GM12874 (cell line): ENCODE data around the gene FAM184B.

Experiments
- TF ChIP-seq, protein P1 (sequence below): IDR thresholded peaks from 2 replicates; pipeline ENCODE4 v1.5.1; 2011; ENCODE audit warnings: low read depth, mild to moderate bottlenecking, control low read depth, low read length, moderate library complexity; ENCODE audit not compliant: insufficient read depth

Gene FAM184B

DNA sequence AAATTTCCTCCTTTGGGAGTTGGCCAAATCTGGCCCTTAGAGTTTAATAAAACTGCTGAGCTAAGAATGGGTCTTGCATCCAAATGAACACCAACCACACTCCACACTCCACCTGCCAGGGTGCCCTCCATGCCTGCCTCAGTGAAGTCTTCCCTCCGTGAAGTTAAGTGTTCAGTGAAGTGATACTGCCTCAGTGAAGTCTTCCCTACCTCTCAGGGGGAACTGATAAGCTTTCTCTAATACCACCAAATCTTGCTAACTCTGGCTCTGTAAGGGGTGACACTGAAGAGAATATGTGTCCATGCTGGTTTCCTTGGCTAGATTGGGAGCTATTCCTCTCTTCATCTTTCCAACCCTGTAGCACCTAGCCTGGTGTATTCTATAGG lies 139.0 kb downstream of the FAM184B start:
- TF ChIP-seq, protein P1, sequence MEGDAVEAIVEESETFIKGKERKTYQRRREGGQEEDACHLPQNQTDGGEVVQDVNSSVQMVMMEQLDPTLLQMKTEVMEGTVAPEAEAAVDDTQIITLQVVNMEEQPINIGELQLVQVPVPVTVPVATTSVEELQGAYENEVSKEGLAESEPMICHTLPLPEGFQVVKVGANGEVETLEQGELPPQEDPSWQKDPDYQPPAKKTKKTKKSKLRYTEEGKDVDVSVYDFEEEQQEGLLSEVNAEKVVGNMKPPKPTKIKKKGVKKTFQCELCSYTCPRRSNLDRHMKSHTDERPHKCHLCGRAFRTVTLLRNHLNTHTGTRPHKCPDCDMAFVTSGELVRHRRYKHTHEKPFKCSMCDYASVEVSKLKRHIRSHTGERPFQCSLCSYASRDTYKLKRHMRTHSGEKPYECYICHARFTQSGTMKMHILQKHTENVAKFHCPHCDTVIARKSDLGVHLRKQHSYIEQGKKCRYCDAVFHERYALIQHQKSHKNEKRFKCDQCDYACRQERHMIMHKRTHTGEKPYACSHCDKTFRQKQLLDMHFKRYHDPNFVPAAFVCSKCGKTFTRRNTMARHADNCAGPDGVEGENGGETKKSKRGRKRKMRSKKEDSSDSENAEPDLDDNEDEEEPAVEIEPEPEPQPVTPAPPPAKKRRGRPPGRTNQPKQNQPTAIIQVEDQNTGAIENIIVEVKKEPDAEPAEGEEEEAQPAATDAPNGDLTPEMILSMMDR: no peak

DNA sequence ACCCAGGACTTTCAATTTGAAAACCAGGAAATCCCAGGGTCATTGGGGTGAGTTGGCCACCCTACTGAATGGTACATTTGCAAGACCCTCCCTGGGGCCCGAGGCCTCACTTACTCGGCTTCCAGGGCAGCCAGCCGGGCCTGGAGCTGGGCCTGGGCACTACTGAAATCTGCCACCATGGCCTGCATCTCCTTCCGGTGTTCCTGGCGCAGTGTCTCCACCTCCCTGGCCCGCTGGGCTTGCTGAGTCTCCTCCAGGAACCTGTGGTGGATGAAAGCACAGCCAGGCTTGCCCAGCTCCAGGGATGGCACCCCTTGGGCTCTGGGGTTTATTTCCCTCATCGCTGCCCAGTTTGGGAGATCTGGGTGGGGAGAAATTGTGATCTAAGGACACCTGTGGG lies 142.3 kb downstream of the FAM184B start:
- TF ChIP-seq, protein P1: no peak

DNA sequence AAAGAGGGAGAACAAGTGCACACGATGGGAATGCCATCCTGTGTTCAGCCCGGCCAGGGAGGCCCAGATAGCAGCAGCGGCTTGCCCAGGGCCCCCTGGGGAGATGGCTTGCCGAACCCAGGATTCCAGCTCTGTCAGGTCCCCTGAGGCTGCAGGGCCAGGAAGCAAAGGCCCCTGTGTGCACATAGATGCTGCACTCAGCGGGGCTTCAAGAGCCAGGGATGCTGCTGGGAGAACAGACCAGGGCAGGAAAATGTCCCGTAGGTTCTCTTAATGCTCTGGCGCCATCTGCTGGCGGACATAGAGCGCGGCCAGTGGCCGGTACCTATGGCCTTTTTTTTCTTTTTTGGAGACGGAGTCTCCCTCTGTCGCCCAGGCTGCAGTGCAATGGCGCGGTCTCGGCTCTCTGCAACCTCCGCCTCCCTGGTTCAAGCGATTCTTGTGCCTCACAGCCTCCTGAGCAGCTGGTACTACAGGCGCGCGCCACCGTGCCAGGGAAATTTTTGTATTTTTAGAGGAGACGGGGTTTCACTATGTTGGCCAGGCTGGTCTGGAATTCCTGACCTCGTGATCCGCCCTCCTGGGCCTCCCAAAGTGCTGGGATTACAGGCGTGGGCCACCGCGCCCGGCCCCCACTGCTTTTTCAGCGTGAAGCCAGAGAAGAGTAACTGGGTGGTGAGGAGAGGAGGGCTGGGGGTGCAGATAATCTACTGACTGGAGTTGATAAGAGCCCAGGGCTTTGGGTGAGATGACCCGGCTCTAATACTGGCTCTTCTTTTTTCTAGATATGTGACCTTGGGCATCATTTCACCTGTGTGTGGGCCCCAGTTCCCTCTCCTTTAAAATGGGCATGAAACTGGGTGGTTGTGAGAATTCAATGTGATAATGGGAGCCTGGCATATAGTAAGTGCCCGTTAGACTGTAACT lies 144.5 kb downstream of the FAM184B start:
- TF ChIP-seq, protein P1: peak; percentile 86

DNA sequence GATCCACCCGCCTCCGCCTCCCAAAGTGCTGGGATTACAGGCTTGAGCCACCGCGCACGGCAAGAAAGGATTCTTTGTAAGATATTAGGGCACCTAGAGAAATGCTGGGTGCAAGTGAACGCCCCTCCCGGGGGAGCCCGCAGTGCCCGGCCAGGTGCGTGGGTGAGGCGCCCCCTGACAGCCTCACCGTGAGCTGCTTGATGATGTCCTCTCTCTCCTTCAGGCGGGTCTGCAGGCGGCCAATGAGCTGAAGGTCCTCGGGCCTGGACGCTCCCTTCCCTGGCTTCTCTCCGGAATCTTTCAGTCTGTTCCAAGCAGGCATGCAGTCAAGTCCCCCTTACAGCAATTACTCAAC lies 145.1 kb downstream of the FAM184B start:
- TF ChIP-seq, protein P1: no peak

DNA sequence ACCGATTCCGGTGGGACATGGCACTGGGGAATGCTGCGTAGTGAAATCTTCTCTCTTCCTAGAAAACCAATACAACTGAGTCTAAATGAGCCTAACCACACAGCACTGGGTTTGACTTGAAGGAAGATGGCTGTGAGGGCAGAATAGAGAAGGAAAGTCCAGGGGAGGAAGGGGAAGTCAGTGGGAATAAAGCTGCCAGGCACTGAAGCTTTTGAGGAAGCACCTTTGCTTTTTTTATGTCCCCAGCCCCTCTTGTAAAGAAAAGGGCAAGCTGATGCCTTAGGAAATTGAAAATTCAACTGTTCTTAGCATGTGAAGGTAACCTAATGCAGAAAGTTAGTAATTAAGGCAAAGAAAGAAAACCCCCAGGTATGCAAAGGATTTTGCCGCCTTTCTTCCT lies 146.4 kb downstream of the FAM184B start:
- TF ChIP-seq, protein P1: no peak

DNA sequence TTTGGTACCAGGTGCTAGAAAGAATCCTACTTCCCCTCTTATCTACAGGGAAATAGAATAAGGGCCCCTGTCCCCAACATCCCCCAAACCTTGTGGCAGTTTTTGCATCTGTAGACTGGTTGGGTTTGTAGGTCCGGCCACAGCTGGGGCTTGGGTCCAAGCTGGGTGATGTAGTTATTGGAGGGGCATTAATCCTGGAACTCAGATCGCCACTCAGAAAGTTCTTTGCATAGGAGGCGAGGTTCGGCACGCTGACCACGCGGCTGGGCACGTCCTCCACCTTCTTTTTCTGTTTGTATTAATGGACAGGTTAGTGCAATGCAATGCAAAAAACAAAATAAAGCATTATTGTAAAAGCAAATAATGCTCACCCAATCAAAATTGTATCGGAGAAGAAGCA lies 147.8 kb downstream of the FAM184B start:
- TF ChIP-seq, protein P1: no peak

DNA sequence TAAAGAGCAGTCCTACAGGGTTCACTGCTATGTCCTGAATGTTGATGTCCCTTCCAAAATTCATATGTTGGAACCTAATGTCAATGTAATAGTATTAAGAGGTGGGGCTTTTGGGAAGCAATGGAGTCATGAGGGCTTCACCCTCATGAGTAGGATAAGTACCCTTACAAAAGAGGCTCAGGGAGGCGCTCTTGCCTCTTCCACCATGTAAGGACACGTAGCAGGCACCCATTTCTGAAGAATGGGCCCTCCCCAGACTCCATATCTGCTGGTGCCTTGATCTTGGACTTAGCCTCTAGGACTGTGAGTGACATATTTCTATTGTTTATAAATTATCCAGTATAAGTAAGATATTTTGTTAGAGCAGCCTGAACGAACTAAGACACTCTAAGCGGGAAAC lies 151.2 kb downstream of the FAM184B start:
- TF ChIP-seq, protein P1: no peak
